GM12878 (cell line): ENCODE results near the gene MMP15. TPM values are rescaled to one million over a fixed set of nuclear protein-coding genes. Genes with fewer than 3 reads are reported as not detected.

Source experiments
- ATAC-seq: fragments of 200-7000 bp; cut with Tn5 transposase; 3 replicates; pipeline ENCODE4 v1.9.1; 2020; ENCODE audit warnings: mild to moderate bottlenecking, moderate library complexity
- BruUV-seq: library from RNA; stranded (reverse); fragments of 400-500 nt; replicated peaks from 2 replicates; lab custom pipeline; 2021; lab: Mats Ljungman, UMichigan
- CTCF ChIA-PET: fragments of 300-600 bp; sonication (Branson Sonifier 250); formaldehyde crosslinking; extraction: SDS; loops from one replicate; lab custom pipeline; 2021; ENCODE audit warnings: inconsistent platforms; lab: Yijun Ruan, JAX
- POLR2A ChIA-PET: fragments of 350-600 bp; formaldehyde crosslinking; extraction: SDS; loops from one replicate; lab custom pipeline; 2021; ENCODE audit warnings: inconsistent platforms; lab: Charles Lee
- RAD21 ChIA-PET: fragments of 300-600 bp; sonication (Branson Sonifier 250); formaldehyde crosslinking; loops from one replicate; lab custom pipeline; 2023; ENCODE audit warnings: antibody characterized with exemption; ENCODE audit not compliant: unreplicated experiment; lab: Charles Lee
- SMC1A ChIA-PET: fragments of 300-600 bp; sonication (Branson Sonifier 250); formaldehyde crosslinking; loops from one replicate; lab custom pipeline; 2023; ENCODE audit not compliant: unreplicated experiment, uncharacterized antibody; lab: Charles Lee
- DNase-seq: peaks from one replicate; pipeline ENCODE4 v3.0.0-alpha.2; 2011; ENCODE audit warnings: low read depth, low spot score
- FAIRE-seq: peaks from 3 replicates; lab custom pipeline; 2011; peaks lifted over from hg19 to GRCh38; lab: Jason Lieb, UNC
- H2AFZ ChIP-seq: 2 replicates; pipeline ENCODE4 v1.6.0; 2011; ENCODE audit warnings: low read depth, low read length, control low read depth; ENCODE audit not compliant: control insufficient read depth
- H3K27ac ChIP-seq: 2 replicates; pipeline ENCODE4 v1.5.1; 2011; ENCODE audit warnings: control low read depth; ENCODE audit not compliant: control insufficient read depth, insufficient read depth
- H3K27me3 ChIP-seq, 2 experiments: replicated peaks in 1 of 2; 2 replicates each; pipeline versions ENCODE4 v1.6.0 to v1.6.1; 2011; ENCODE audit warnings: low read length in 1 of 2; ENCODE audit not compliant: control insufficient read depth in 2 of 2, insufficient read depth in 2 of 2
- H3K36me3 ChIP-seq, 2 experiments: 2 replicates each; pipeline ENCODE4 v1.5.1; 2011; ENCODE audit warnings: low read length in 1 of 2; ENCODE audit not compliant: control insufficient read depth in 2 of 2, insufficient read depth in 2 of 2
- H3K4me1 ChIP-seq: 2 replicates; pipeline ENCODE4 v1.6.1; 2011; ENCODE audit warnings: mild to moderate bottlenecking, low read length, moderate library complexity, mixed read lengths; ENCODE audit not compliant: control insufficient read depth, insufficient read depth
- H3K4me2 ChIP-seq: 2 replicates; pipeline ENCODE4 v1.6.0; 2011; ENCODE audit warnings: control low read depth; ENCODE audit not compliant: control insufficient read depth, insufficient read depth
- H3K4me3 ChIP-seq: fragments of 200-600 bp; sonication (generic); 2 replicates; pipeline ENCODE4 v1.5.1; 2016
- H3K79me2 ChIP-seq: 2 replicates; pipeline ENCODE4 v1.6.0; 2011; ENCODE audit warnings: low read length; ENCODE audit not compliant: control insufficient read depth, insufficient read depth
- H3K9ac ChIP-seq: 2 replicates; pipeline ENCODE4 v1.8.0; 2011; ENCODE audit warnings: low read length, control low read depth, mixed read lengths; ENCODE audit not compliant: control insufficient read depth, insufficient read depth
- H3K9me3 ChIP-seq: replicated peaks from 3 replicates; pipeline ENCODE4 v1.5.1; 2011; ENCODE audit warnings: mild to moderate bottlenecking, low read length; ENCODE audit not compliant: control insufficient read depth, insufficient read depth
- H4K20me1 ChIP-seq: 2 replicates; pipeline ENCODE4 v1.6.0; 2011; ENCODE audit not compliant: control insufficient read depth, insufficient read depth
- GABPA ChIP-seq: IDR thresholded peaks from 2 replicates; pipeline ENCODE4 v1.6.1; 2014; ENCODE audit warnings: antibody characterized with exemption, low read depth, mild to moderate bottlenecking, inconsistent platforms
- MLLT1 ChIP-seq: fragments of 450-650 bp; IDR thresholded peaks from 2 replicates; pipeline ENCODE4 v1.6.1; 2016; ENCODE audit warnings: mild to moderate bottlenecking
- MTA3 ChIP-seq: IDR thresholded peaks from 2 replicates; pipeline ENCODE4 v1.6.1; 2012; ENCODE audit warnings: low read length, inconsistent platforms, borderline replicate concordance
- WGBS: methylation state at CpG from one replicate; pipeline ENCODE4 v1.1.6; 2016; ENCODE audit warnings: low lambda C conversion rate; ENCODE audit not compliant: insufficient replicate concordance, insufficient coverage; ENCODE audit errors: missing lambda C conversion rate; 5-methylcytosine and 5-hydroxymethylcytosine counted together
- in situ Hi-C: fragments of 300-500 bp; cut with MboI; formaldehyde crosslinking; loops from 9 replicates; pipeline ENCODE4 v1.14.3; 2018; ENCODE audit warnings: mixed read lengths
- intact Hi-C: fragments of 100-400 bp; cut with micrococcal nuclease; formaldehyde crosslinking; loops from one replicate; pipeline ENCODE4 v1.14.2; 2022; ENCODE audit not compliant: unreplicated experiment
- polyA plus RNA-seq, 11 experiments: library from polyadenylated mRNA; depleted of rRNA in 4 of 11; unstranded in 6 of 11; stranded (reverse) in 5 of 11; fragments of >200 nt; fragmentation: Nextera tagmentation in 4 of 11; fragmentation: Illumina TruSeq in 1 of 11; extraction: Ambion mirVana in 4 of 11; extraction: Trizol in 1 of 11; gene quantifications; 1 replicate in 1 of 11; 2 replicates in 10 of 11; pipeline versions ENCODE4 v1.2.1 to v1.2.3, GENCODE V29; 2011 to 2016; ENCODE audit warnings: inconsistent platforms in 2 of 11, missing spikeins in 2 of 11, low read depth in 1 of 11
- total RNA-seq, 4 experiments: library from RNA; depleted of rRNA in 3 of 4; stranded (reverse); fragments of >200 nt in 3 of 4; fragmentation: Illumina TruSeq in 1 of 4; extraction: Trizol in 1 of 4; gene quantifications; 2 replicates each; pipeline versions ENCODE4 v1.2.1 to v1.2.3, GENCODE V29; 2013 to 2021
- TF ChIP-seq, protein P1 (sequence below), 3 experiments: IDR thresholded peaks in 2 of 3; conservative IDR thresholded peaks in 1 of 3; 2 replicates each; pipeline ENCODE4 v1.5.1; 2011; ENCODE audit warnings: low read depth in 3 of 3, low read length in 3 of 3, mild to moderate bottlenecking in 3 of 3, control low read depth in 2 of 3, moderate library complexity in 2 of 3, inconsistent platforms in 1 of 3, mixed read lengths in 1 of 3; ENCODE audit not compliant: control insufficient read depth in 2 of 3, insufficient read depth in 1 of 3; ENCODE audit errors: extremely low read depth in 1 of 3

MMP15 gene
- total and polyA plus RNA-seq, 10 of the 15 experiments (the other 5 are each of a cell fraction or from before 2014, with no cell fraction given): 0.08 to 0.56 (median 0.10) TPM; not detected in 7

DNA sequence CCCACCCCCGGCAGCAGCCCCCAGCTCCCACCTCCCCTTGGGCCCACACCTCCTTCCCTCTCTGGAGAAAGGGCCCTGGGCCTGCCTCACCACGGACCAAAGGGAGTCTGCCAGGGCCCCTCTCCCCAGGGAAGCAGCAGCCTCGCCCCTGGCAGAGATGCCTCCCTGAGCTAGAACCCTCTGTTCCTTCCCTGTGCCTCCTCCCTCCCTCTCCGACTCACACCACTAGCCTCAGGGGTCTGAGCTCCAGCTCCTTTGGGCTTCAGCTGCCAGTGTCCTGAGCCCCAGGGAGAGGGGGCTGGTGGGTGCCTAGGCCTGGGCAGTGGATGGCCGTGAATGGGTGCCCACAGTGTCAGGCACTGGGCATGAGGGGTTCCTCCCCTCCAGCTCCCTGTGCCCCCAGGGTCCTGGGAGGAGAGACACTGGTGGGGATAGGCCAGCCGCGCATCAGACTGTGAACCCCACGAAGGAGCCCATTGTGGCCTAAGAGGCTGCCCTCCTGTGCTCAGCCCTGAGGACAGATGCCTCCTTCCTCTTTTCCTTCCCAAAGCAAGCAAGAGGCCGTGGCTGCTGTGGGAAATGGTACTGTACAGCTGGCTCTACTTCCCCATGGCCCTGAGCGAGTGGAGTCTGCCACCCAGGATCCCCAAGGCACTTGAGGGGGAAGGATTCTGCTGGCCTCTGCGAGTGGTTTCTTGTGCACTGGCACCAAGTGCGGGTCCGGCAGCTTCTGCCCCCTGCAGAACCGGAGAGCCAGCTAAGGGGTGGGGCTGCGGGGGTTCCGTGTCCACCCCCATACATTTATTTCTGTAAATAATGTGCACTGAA lies 20.7 kb downstream of the MMP15 start:
- no peak overlapping the region for H3K9ac ChIP-seq
- H3K4me3 ChIP-seq: no peak overlapping the region
- H3K79me2 ChIP-seq: no peaks in the 10 kb centered on the region
- no peaks in the 10 kb centered on the region for H3K27me3 ChIP-seq
- no peaks in the 10 kb centered on the region for H3K36me3 ChIP-seq
- RAD21 ChIA-PET: no interaction called here
- DNase-seq (no peak), FAIRE-seq (no peak), ATAC-seq (no peak)
- in situ Hi-C loops: no loop called here
- CTCF ChIA-PET: no interaction called here
- H3K4me1 ChIP-seq: no peaks in the 10 kb centered on the region
- H3K27ac ChIP-seq: no peak overlapping the region
- BruUV-seq: no TSS peak
- no peak overlapping the region for H3K4me2 ChIP-seq
- no peaks in the 10 kb centered on the region for H3K9me3 ChIP-seq
- POLR2A ChIA-PET: no interaction called here
- H2AFZ ChIP-seq: no peak overlapping the region
- intact Hi-C loops: no loop called here
- H4K20me1 ChIP-seq: no peaks in the 10 kb centered on the region
- WGBS: 39% methylated on average over 15 of the region's 16 CpGs
- SMC1A ChIA-PET: interaction anchor here (1.1 kb wide), 1 partner anchor 75 kb away, joined by 3 read pairs; no protein-coding TSS in a partner anchor
- TF ChIP-seq MLLT1: no peak
- no peak for TF ChIP-seq GABPA
- TF ChIP-seq, protein P1, sequence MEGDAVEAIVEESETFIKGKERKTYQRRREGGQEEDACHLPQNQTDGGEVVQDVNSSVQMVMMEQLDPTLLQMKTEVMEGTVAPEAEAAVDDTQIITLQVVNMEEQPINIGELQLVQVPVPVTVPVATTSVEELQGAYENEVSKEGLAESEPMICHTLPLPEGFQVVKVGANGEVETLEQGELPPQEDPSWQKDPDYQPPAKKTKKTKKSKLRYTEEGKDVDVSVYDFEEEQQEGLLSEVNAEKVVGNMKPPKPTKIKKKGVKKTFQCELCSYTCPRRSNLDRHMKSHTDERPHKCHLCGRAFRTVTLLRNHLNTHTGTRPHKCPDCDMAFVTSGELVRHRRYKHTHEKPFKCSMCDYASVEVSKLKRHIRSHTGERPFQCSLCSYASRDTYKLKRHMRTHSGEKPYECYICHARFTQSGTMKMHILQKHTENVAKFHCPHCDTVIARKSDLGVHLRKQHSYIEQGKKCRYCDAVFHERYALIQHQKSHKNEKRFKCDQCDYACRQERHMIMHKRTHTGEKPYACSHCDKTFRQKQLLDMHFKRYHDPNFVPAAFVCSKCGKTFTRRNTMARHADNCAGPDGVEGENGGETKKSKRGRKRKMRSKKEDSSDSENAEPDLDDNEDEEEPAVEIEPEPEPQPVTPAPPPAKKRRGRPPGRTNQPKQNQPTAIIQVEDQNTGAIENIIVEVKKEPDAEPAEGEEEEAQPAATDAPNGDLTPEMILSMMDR (IDR thresholded peaks at IDR 0.05 in 2 of 3, conservative IDR thresholded peaks at IDR 0.05 in 1 of 3; ENCODE audit: control insufficient read depth in 2 of 3, extremely low read depth in 1 of 3, insufficient read depth in 1 of 3, low read depth in 3 of 3, low read length in 3 of 3): no peak
- no peak for TF ChIP-seq MTA3
- TF ChIP-seq, all 136 proteins: peak for 0
